ENCODE data around the gene KIF13A.
"Not testable (repeated sequence)": the region's sequence is repeated elsewhere in the genome, so short reads cannot be mapped to it uniquely, and the experiment has no call there.

The KIF13A gene

GRCh38 chr6:17987447-17987696 lies at the start of gene KIF13A:
KIF13A (minus strand) TSS chr6:17987635; CDS start chr6:17987463, 172 bp downstream.
- no peak for DNase-seq (ENCODE audit: low read depth, low spot score)

DNA sequence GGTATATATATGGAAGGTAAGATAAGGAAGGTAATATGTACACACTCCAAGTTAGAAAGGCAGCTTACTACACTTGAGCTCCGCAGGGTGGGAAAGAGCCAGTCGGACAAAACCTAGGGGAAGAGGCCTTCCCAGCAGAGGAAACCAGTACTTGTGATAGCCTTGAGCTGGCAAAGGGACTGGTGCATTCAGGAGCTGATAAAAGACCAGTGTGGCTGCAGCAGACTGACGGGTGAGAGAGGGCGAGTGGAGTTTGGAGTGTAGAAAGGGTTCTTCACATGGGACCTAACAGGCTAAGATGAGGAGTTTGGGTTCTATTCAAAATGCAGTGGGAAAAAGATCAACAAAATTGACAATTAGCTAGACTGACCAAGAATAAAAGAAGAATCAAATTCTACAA lies 49.3 kb upstream of the KIF13A start:
- DNase-seq (ENCODE audit: low read depth, low spot score) = no peak

- no peak for DNase-seq (ENCODE audit: low read depth, low spot score)
Observed at GRCh38 chr6:18035330-18035854, 48.0 kb upstream of the KIF13A start.

- DNase-seq (ENCODE audit: low read depth, low spot score) = no peak
Observed at GRCh38 chr6:18034798-18035202, 47.4 kb upstream of the KIF13A start.

- no peak for DNase-seq (ENCODE audit: low read depth, low spot score)
Observed at GRCh38 chr6:18031680-18032256, 44.3 kb upstream of the KIF13A start.

DNA sequence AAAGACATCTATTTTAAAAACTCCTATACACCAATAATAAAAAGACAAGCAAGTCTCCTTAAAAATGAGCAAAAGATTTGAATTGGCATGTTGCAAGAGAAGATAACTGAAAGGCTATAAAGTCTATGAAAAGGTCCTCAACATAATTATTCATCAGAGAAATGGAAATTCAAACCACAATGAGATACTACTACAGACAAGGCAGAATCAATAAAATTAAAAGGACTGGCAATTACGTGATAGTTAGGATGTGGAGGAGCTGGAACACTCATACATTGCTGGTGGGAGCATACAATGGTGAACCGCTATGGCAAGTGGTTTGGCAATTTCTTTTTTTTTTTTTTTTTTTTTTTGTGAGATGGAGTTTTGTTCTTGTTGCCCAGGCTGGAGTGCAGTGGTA lies 43.8 kb upstream of the KIF13A start:
- DNase-seq (ENCODE audit: low read depth, low spot score) = no peak

DNA sequence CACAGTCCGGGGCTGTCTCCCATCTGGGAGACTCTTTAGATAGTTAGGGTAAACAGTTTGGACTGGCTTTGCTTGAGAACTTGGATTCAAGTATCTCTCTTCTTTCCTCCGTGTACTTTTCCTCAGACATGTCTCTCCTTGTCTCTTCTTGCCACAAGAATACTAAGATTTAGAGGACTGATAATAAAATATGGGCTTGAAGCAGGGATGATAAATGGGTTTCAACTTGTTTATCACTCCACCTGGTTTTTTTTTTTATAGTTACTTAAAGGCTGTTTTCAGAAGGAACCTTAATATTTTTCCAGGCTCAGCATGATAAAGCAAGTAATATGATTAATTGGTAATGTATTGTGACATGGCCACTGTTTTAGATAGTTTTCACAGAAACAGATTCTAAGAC lies 40.9 kb upstream of the KIF13A start:
- no peak for DNase-seq (ENCODE audit: low read depth, low spot score)

DNA sequence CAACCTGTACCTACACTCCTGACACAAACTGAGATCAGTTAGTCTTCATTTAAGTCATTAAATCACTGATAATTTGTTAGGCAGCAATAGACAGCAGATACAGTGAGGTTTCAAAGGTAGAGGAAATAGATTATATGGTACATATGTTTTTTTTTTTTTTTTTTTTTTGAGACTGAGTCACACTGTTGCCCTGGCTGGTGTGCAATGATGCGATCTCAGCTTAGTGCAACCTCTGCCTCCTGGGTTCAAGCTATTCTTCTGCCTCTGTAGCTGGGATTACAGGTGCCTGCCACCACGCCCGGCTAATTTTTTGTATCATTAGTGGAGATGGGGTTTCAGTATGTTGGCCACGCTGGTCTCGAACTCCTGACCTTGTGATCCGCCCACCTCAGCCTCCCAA lies 38.2 kb upstream of the KIF13A start:
- no peak for DNase-seq (ENCODE audit: low read depth, low spot score)

DNA sequence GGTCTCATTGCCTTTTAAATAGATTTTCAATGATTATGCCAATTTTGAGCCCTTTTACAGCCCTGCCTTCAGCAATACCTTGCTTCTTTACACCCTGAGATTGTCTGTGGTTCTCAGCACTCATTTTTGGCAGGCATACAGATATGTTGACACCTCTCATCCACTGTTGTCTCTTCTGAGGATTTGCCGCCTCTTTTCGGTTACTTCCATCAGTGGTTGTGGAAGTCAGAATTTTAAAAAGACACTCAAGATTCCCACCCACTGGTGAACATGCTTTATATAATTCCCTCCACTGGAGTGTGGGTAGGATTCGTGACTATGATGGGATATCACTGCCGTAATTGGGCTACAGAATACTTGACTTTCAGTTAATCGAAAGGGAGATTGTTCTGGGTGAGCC lies 37.4 kb upstream of the KIF13A start:
- no peak for DNase-seq (ENCODE audit: low read depth, low spot score)

DNA sequence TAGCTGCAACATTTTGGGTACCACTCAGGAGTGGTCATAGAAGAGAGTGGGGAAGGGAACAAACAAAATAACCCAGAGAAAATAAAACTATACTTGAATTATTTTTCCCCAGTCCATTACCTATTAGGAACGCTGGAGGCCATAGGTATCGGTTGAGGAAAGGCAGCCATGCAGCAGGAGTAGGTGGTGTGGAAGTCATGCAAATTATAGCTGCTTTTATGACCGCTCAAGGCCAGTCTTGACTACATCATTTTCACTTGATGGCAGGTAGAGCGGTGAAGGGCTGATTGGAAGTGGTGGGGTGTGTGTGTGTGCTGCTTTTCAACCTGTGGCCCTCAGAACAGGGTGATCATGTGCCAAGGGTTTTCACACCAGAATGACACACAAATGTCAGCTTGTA lies 36.5 kb upstream of the KIF13A start:
- no peak for DNase-seq (ENCODE audit: low read depth, low spot score)

DNA sequence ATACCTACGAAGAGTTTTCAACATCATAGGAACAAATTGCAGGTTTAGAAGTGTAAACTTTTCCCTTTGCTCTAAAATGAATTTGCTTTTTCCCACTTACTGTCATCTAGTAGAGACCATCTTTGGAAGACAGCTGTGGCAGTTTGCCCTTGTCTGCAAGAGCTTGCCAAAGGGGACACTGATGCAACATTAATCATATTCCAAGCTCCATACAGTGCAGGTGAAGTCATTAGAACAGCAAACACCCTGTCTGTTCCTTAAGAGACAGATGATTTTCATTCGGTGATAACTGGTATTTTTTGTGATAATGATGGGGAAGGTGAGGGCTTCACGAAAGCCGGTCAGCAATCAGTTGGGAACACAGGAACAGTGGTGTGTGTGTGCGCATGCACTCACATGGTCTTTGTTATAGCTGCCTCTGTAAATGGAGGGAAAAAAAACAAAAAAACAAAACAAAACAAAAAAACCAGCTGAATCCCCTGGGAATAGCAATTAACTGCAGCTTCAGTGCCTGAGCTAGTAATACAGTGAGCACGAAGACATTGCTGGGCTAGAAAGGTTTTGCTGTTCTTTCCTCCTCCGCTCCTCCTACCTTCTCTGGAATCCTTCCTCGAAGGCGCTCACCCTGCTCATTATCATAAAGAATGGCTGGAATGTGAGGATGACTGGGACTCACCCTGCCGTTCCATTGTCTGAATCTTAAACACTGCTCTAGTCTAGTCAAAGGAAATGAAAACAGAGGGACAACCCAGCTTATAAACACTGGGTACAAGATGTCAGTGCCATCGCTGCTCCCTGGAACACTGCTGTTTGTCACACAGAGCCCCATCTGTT lies 35.2 kb upstream of the KIF13A start:
- no peak for DNase-seq (ENCODE audit: low read depth, low spot score)

GRCh38 chr6:18021166-18021850 lies 33.9 kb upstream of the KIF13A start:
- DNase-seq (ENCODE audit: low read depth, low spot score) = no peak

GRCh38 chr6:18020545-18020944 lies 33.1 kb upstream of the KIF13A start:
- not testable (repeated sequence) for DNase-seq (ENCODE audit: low read depth, low spot score)

- no peak for DNase-seq (ENCODE audit: low read depth, low spot score)
Observed at GRCh38 chr6:18019539-18020534, 32.4 kb upstream of the KIF13A start.

DNA sequence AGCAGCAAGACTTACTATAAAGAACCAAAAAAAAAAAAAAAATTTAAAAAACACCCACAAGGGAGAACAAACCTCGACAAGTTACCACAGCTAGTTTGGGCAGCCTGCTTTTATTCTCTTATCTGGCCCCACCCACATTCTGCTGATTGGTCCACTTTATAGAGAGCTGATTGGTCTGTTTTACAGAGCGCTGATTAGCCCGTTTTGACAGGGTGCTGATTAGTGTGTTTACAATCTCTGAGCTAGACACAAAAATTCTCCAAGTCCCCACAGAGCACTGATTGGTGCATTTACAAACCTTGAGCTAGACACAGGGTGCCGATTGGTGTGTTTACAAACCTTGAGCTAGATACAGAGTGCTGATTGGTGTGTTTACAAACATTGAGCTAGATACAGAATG lies 31.7 kb upstream of the KIF13A start:
- DNase-seq (ENCODE audit: low read depth, low spot score) = not testable (repeated sequence)

- DNase-seq (ENCODE audit: low read depth, low spot score) = no peak
Observed at GRCh38 chr6:18016698-18017097, 29.3 kb upstream of the KIF13A start.

- DNase-seq (ENCODE audit: low read depth, low spot score) = no peak
Observed at GRCh38 chr6:18016133-18016532, 28.7 kb upstream of the KIF13A start.

DNA sequence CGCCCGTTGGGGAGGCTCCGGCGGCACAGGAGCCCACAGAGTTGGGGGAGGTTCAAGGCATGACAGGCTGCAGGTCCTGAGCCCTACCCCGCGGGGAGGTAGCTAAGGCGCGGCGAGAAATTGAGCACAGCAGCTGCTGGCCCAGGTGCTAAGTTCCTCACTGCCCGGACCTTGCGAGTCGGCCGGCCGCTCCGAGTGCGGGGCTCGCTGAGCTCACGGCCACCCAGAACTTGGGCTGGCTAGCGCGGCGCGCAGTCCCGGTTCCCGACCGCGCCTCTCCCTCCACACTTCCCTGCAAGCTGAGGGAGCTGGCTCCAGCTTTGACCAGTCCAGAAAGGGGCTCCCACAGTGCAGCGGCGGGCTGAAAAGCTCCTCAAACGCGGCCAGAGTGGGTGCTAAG lies 23.9 kb upstream of the KIF13A start:
- DNase-seq (ENCODE audit: low read depth, low spot score) = no peak

DNA sequence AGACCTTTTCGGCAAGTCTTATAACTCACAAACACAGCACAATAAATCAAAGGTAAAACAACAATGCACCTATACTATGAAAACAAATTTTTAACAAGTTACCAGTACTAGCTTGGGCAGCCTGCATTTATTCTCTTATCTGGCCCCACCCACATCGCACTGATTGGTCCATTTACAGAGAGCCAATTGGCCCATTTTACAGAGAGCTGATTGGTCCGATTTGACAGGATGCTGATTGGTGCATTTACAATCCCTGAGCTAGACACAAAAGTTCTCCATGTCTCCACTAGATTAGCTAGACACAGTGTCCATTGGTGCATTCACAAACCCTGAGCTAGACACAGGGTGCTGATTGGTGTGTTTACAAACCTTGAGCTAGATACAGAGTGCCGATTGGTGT lies 23.1 kb upstream of the KIF13A start:
- DNase-seq (ENCODE audit: low read depth, low spot score) = not testable (repeated sequence)

DNA sequence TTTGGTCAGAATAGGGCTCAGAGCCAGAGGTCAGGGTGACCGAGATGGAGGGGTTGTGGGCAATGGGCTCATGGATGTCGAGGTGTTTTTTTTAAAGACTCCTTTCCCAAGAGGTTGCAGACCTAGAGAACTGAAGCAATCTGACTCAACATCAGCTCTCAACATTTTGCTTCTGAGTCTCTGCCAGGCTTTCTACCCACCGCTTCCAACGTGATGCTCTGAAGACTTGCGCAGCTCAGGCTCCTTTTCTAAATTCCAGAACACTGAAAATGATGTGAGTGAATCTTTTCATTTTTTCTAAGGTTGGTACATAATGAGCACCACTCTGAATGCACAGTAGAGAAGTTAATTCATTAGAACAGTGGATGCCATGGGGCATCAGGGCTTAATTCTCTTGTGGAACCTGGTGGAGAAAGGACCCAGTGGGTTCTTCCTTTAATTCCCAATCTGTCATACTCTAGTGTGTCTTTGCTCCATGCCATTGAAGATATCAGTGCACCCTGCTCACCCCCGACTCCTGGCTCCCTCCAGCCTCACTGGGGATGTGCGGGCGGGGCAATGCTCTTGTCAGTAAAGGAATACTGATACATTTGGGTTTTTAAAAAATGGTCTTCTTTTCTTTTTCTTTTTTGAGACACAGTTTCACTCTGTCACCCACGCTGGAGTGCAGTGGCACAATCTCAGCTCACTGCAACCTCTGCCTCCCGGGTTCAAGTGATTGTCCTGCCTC lies 17.0 kb upstream of the KIF13A start:
- DNase-seq (ENCODE audit: low read depth, low spot score) = no peak

GRCh38 chr6:17999425-17999824 lies 12.0 kb upstream of the KIF13A start:
- no peak for DNase-seq (ENCODE audit: low read depth, low spot score)

Measured in activated naive CD8-positive, alpha-beta T cell treated with anti-CD3 and anti-CD28 coated beads, Interleukin-2, amount 50 U/mL, for 16 hours (primary cell).